ENCODE results near the gene SPP2. TPM values are rescaled to one million over a fixed set of nuclear protein-coding genes. Genes with fewer than 3 reads are reported as not detected.

SPP2 gene
- polyA plus RNA-seq, 1 donor: 0.06 TPM

DNA sequence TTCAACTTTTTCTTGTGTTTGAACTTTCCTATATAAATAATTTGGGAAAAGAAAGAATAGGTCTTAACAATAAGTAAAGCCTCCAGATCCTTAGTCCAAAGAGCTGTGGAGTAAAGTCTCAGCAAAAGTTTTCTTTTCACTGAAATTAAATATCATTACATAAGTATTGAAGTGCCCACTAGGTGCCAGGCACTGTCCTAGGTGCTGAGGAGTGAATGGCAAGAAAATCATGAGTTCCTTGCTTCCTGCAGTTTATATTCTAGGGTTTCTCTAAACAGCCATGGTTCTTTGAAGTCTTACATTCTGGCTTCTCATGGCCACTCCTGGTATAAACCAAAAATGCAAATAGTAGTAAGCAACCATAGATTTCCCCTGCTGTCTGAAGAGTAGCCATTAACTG lies 59.7 kb downstream of the SPP2 start:
- Histone ChIP-seq H3K27me3 (ENCODE audit: control insufficient read depth, insufficient read depth, low read length) (no peaks in the 10 kb centered on the region), H3K4me3 (ENCODE audit: low read length) (no peak overlapping the region), H3K4me1 (ENCODE audit: control insufficient read depth, insufficient read depth, low read length) (no peaks in the 10 kb centered on the region), H3K36me3 (ENCODE audit: control insufficient read depth, insufficient read depth, low read length) (no peaks in the 10 kb centered on the region), H3K27ac (ENCODE audit: low read length) (no peak overlapping the region), H3K9me3 (ENCODE audit: control insufficient read depth, low read depth, low read length) (no peaks in the 10 kb centered on the region)
- no peak for DNase-seq

GRCh38 chr2:234111523-234111922 lies 61.0 kb downstream of the SPP2 start:
- no peak overlapping the region for H3K27ac ChIP-seq (ENCODE audit: low read length)
- H3K4me1 ChIP-seq (ENCODE audit: control insufficient read depth, insufficient read depth, low read length): no peaks in the 10 kb centered on the region
- no CpG with 5 or more reads among the region's 1 CpG for WGBS (ENCODE audit: insufficient coverage, low lambda C conversion rate)
- no peaks in the 10 kb centered on the region for H3K27me3 ChIP-seq (ENCODE audit: control insufficient read depth, insufficient read depth, low read length)
- no peaks in the 10 kb centered on the region for H3K36me3 ChIP-seq (ENCODE audit: control insufficient read depth, insufficient read depth, low read length)
- no peak overlapping the region for H3K4me3 ChIP-seq (ENCODE audit: low read length)
- H3K9me3 ChIP-seq (ENCODE audit: control insufficient read depth, low read depth, low read length): no peaks in the 10 kb centered on the region
- DNase-seq: no peak

GRCh38 chr2:234116010-234116409 lies 65.5 kb downstream of the SPP2 start:
- Histone ChIP-seq H3K27me3 (ENCODE audit: control insufficient read depth, insufficient read depth, low read length) (peaks cover 2% of the 10 kb centered on the region), H3K4me3 (ENCODE audit: low read length) (no peak overlapping the region), H3K27ac (ENCODE audit: low read length) (no peak overlapping the region), H3K9me3 (ENCODE audit: control insufficient read depth, low read depth, low read length) (no peaks in the 10 kb centered on the region), H3K4me1 (ENCODE audit: control insufficient read depth, insufficient read depth, low read length) (no peaks in the 10 kb centered on the region), H3K36me3 (ENCODE audit: control insufficient read depth, insufficient read depth, low read length) (no peaks in the 10 kb centered on the region)
- WGBS (ENCODE audit: insufficient coverage, low lambda C conversion rate): 80% methylated on average over 1 of the region's 4 CpGs
- no peak for DNase-seq

GRCh38 chr2:234121999-234122398 lies 71.5 kb downstream of the SPP2 start:
- no CpG with 5 or more reads among the region's 1 CpG for WGBS (ENCODE audit: insufficient coverage, low lambda C conversion rate)
- no peaks in the 10 kb centered on the region for H3K36me3 ChIP-seq (ENCODE audit: control insufficient read depth, insufficient read depth, low read length)
- no peak for DNase-seq

DNA sequence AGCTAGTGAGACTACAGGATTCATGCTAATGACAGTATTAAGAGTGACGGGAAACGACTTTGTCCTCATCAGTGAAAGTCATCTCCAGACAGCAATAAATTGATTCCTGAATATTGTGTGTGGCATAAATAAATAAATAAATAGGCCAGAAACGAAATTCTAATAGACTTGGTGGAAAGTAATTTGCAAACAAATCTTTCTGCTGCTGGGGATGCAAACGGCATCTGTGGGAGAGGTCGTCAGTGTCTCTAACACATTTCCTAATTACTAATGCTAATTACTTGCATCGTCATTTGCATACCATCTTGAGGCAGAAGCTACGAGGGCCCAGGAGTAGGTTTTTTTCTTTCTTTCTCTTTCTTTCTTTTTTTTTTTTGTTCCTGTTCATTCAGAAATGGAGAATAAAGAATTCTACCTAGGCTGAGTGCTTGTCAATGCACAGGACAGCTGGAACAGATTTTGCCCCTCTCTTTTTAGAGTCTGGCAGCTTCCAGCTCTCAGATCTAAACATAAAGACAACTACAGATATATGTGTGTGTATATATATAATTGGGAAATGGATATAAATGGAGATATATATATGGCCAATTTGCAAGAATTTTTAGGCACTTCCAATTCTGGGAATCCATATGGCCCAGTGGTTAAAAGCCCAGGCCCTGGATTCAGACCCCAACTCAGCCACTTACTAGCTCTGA lies 75.1 kb downstream of the SPP2 start:
- Histone ChIP-seq H3K9me3 (ENCODE audit: control insufficient read depth, low read depth, low read length) (no peaks in the 10 kb centered on the region), H3K4me1 (ENCODE audit: control insufficient read depth, insufficient read depth, low read length) (no peaks in the 10 kb centered on the region), H3K36me3 (ENCODE audit: control insufficient read depth, insufficient read depth, low read length) (no peaks in the 10 kb centered on the region), H3K4me3 (ENCODE audit: low read length) (no peak overlapping the region), H3K27ac (ENCODE audit: low read length) (no peak overlapping the region), H3K27me3 (ENCODE audit: control insufficient read depth, insufficient read depth, low read length) (peaks cover 4% of the 10 kb centered on the region)
- DNase-seq: no peak
- 37% methylated on average over 2 of the region's 7 CpGs for WGBS (ENCODE audit: insufficient coverage, low lambda C conversion rate)

More at GRCh38 chr2:234121999-234122398, 71.5 kb downstream of the SPP2 start:
- Histone ChIP-seq H3K4me3 (ENCODE audit: low read length) (no peak overlapping the region), H3K27ac (ENCODE audit: low read length) (no peak overlapping the region), H3K4me1 (ENCODE audit: control insufficient read depth, insufficient read depth, low read length) (no peaks in the 10 kb centered on the region), H3K27me3 (ENCODE audit: control insufficient read depth, insufficient read depth, low read length) (peaks cover 6% of the 10 kb centered on the region), H3K9me3 (ENCODE audit: control insufficient read depth, low read depth, low read length) (no peaks in the 10 kb centered on the region)

DNA sequence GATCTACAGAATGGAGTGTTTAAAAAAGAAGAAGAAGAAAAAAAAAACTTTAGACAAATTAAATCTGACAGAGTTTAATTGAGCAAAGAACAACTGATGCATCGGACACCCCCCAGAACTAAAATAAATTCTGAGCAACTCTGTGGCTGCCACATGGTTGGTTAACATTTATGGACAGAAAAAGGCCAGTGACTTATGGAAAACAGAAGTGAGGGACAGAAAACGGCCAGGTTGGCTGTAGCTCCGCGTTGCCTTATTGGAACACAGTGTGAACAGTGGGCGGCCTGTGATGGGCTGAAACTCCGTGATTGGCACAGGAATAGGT lies 75.6 kb downstream of the SPP2 start:
- Histone ChIP-seq H3K27me3 (ENCODE audit: control insufficient read depth, insufficient read depth, low read length) (peaks cover 4% of the 10 kb centered on the region), H3K27ac (ENCODE audit: low read length) (no peak overlapping the region), H3K4me1 (ENCODE audit: control insufficient read depth, insufficient read depth, low read length) (no peaks in the 10 kb centered on the region), H3K36me3 (ENCODE audit: control insufficient read depth, insufficient read depth, low read length) (no peaks in the 10 kb centered on the region), H3K9me3 (ENCODE audit: control insufficient read depth, low read depth, low read length) (no peaks in the 10 kb centered on the region), H3K4me3 (ENCODE audit: low read length) (no peak overlapping the region)
- no CpG with 5 or more reads among the region's 6 CpGs for WGBS (ENCODE audit: insufficient coverage, low lambda C conversion rate)
- no peak for DNase-seq

Other genes starting within 250 kb of the SPP2 start
- 10.6 TPM for gene HJURP, start 196.2 kb upstream of the SPP2 start, polyA plus RNA-seq
- gene TRPM8, start 133.3 kb upstream of the SPP2 start, polyA plus RNA-seq: 0.15 TPM

Measured in large intestine (tissue), 3 donors.